ENCODE data around the gene TMA7.
A peak's percentile ranks its signal among the peaks of the same experiment; 100 is the strongest.

The TMA7 gene

DNA sequence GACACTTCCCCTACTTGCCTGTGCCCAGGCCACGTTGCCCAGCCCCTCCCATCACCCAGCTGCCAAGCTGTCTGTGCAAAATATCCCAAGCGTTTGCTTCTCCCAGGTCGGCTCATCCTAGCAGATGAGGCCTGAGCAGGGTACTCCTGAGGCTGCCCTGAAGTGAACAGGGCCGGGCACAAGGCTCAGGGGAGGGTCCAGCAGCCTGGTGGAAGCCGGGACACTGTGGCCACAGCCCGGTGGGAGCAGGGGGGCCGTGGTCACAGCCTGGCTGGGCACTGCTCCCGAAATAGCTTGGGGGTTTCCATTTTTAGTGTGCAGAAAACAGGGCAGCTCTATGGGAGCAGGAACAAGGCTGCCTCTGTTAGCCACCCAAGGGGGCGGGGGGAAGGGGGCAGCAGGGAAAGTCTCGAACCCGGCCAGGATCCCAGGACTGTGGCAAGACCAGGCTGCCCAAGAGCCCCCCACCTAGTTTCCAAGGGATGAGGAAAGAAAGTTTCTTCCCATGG, 13.6 kb upstream of the TMA7 start:
- H3K27me3 ChIP-seq, result peaks cover 44% of the 10 kb centered on the region
- H3K9me3 ChIP-seq, result no peaks in the 10 kb centered on the region
- H3K27ac ChIP-seq, result no peak overlapping the region
- H3K4me1 ChIP-seq (ENCODE audit: control insufficient read depth in 1 of 2, insufficient read depth in 1 of 2, low read depth in 1 of 2, low read length in 1 of 2), result peaks cover 5 to 15% of the 10 kb centered on the region in 2 experiments
- TF ChIP-seq, protein P1, sequence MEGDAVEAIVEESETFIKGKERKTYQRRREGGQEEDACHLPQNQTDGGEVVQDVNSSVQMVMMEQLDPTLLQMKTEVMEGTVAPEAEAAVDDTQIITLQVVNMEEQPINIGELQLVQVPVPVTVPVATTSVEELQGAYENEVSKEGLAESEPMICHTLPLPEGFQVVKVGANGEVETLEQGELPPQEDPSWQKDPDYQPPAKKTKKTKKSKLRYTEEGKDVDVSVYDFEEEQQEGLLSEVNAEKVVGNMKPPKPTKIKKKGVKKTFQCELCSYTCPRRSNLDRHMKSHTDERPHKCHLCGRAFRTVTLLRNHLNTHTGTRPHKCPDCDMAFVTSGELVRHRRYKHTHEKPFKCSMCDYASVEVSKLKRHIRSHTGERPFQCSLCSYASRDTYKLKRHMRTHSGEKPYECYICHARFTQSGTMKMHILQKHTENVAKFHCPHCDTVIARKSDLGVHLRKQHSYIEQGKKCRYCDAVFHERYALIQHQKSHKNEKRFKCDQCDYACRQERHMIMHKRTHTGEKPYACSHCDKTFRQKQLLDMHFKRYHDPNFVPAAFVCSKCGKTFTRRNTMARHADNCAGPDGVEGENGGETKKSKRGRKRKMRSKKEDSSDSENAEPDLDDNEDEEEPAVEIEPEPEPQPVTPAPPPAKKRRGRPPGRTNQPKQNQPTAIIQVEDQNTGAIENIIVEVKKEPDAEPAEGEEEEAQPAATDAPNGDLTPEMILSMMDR (IDR thresholded peaks at IDR 0.05), result no peak
- no peaks in the 10 kb centered on the region for H3K36me3 ChIP-seq
- H3K4me3 ChIP-seq (ENCODE audit: low read depth in 1 of 2, low read length in 1 of 2), result no peak overlapping the region

DNA sequence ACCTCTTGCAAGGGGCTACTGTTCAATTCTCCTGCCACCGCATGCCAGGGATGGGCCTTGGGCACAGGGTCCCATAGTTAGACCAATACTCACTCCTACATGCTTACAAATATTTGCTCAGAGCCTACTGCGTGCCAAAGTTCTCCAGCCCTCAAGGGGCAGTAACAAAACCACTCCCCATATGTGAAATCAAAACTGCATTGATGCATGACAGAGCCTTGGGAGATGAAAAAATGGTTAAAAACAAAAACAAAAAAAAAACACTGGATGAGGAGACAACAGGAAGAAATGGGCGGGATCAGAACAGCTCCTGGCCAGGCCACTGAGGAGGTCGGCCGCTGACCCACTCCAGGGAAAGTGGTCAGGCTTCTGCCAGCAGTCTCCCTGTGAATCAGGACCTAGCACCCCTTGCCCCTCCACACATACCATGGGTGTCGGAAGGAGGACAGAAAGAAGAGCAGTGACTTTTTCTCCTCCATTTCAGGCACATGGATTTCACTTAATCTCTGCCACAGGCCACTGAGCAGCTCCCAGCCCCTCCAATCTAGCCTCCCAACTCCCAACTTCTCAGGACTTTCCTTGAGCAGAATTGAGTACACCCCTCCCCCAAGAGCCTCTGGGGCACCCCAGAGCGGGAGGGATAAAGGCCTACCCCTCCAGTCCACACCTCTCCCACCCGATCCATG, 13.0 kb upstream of the TMA7 start:
- TF ChIP-seq, protein P1 (IDR thresholded peaks at IDR 0.05), result no peak
- peaks cover 44% of the 10 kb centered on the region for H3K27me3 ChIP-seq
- no peak overlapping the region for H3K4me3 ChIP-seq (ENCODE audit: low read depth in 1 of 2, low read length in 1 of 2)
- H3K9me3 ChIP-seq, result no peaks in the 10 kb centered on the region
- H3K36me3 ChIP-seq, result no peaks in the 10 kb centered on the region
- H3K4me1 ChIP-seq (ENCODE audit: control insufficient read depth in 1 of 2, insufficient read depth in 1 of 2, low read depth in 1 of 2, low read length in 1 of 2), result peaks cover 5 to 15% of the 10 kb centered on the region in 2 experiments
- H3K27ac ChIP-seq, result no peak overlapping the region

DNA sequence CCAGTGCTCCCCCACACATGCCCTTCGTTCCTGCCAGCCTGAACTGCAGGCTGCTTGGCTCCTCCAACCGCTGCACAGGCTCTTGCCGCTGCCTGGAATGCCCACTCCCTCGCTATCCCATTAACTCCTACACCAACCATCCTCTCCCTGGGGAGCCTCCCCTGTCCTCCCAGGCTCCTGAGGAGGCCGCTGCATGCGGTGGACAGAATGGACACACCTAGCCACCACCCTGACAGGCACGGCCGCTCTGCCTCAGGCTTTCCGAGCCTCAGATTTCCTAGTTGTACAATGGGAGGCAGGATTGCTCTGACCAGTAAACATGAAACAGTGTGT, 12.5 kb upstream of the TMA7 start:
- no peaks in the 10 kb centered on the region for H3K9me3 ChIP-seq
- no peak overlapping the region for H3K4me3 ChIP-seq (ENCODE audit: low read depth in 1 of 2, low read length in 1 of 2)
- H3K27ac ChIP-seq, result no peak overlapping the region
- H3K36me3 ChIP-seq, result peaks cover 4% of the 10 kb centered on the region
- peaks cover 5 to 15% of the 10 kb centered on the region in 2 experiments for H3K4me1 ChIP-seq (ENCODE audit: control insufficient read depth in 1 of 2, insufficient read depth in 1 of 2, low read depth in 1 of 2, low read length in 1 of 2)
- H3K27me3 ChIP-seq, result peaks cover 44% of the 10 kb centered on the region
- TF ChIP-seq, protein P1 (IDR thresholded peaks at IDR 0.05), result no peak

DNA sequence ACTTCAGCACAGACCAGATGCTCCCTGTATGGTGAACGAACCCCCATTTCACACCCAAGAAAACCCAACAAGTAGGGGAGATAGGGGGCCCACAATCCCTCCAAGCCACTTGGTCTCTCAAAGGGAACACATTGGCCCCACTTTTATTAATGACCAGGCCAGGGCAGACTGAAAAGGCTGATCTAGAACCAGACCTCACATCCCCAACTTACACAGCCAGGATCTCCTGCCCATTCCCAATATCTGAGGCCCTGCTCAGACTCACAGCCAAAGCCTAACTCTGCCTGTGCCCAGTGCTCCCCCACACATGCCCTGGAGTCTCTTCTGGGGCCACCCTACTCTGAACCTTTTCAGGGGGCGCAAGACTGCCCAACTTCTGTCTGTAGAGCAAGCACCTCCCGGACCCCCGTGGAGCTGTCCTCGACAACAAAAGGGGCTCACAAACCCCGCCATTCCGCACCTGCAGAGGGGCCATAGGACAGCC, 11.9 kb upstream of the TMA7 start:
- Histone ChIP-seq H3K4me3 (ENCODE audit: low read depth in 1 of 2, low read length in 1 of 2) (peak overlapping the region in 1 of 2 experiments; percentile 78), H3K27me3 (peaks cover 44% of the 10 kb centered on the region), H3K9me3 (no peaks in the 10 kb centered on the region), H3K27ac (no peak overlapping the region), H3K4me1 (ENCODE audit: control insufficient read depth in 1 of 2, insufficient read depth in 1 of 2, low read depth in 1 of 2, low read length in 1 of 2) (peaks cover 5 to 15% of the 10 kb centered on the region in 2 experiments), H3K36me3 (peaks cover 10% of the 10 kb centered on the region)
- TF ChIP-seq, protein P1 (IDR thresholded peaks at IDR 0.05), result no peak

DNA sequence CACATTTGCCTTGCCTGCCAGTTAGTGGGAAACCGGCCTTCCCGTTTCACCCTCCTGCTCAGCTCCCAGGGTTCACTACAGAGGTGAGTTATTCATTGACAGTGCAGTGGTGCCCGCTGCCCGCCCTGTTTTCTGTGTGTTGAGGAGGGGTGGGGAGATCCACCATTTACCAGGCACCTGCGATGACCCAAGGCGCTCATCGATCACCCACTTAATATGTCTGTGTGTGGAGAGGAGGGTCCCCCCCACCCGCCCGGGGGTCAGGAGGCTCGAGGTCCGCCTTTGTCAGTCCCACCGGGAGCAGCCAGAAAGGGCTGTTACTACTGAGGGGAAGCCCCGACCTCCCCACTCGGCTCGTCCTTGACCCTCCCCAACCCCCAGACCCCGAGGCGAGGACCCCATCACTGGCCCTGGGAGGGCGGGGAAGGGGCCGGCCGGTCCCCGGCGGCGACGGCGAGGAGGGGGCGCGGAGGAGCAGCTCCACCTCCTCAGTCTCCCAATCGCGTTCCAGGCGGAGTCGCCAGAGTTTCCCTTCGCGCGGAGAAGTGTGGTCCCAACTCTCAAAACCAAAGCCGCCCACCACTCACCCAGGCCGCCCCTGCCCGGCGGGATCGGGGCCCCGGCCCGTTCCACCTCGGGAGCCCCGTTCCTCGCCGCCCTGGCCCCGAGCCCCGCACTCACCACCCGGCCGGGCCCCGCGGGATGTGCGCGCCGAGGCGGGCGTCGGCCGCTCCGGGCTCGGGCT, 11.3 kb upstream of the TMA7 start:
- TF ChIP-seq, protein P1 (IDR thresholded peaks at IDR 0.05), result no peak
- peaks cover 5 to 15% of the 10 kb centered on the region in 2 experiments for H3K4me1 ChIP-seq (ENCODE audit: control insufficient read depth in 1 of 2, insufficient read depth in 1 of 2, low read depth in 1 of 2, low read length in 1 of 2)
- no peaks in the 10 kb centered on the region for H3K9me3 ChIP-seq
- no peak overlapping the region for H3K27ac ChIP-seq
- H3K27me3 ChIP-seq, result peaks cover 44% of the 10 kb centered on the region
- peak overlapping the region; percentile 66 to 78 for H3K4me3 ChIP-seq (ENCODE audit: low read depth in 1 of 2, low read length in 1 of 2)
- H3K36me3 ChIP-seq, result peaks cover 16% of the 10 kb centered on the region

Measured in neutrophil (primary cell).